ENCODE data around the gene WNT16.

- TF ChIP-seq CTCF (IDR thresholded peaks at IDR 0.05) (no peak), POLR2AphosphoS5 (IDR thresholded peaks at IDR 0.05; ENCODE audit: low read depth, low read length) (no peak), SIN3A (IDR thresholded peaks at IDR 0.05; ENCODE audit: borderline replicate concordance, insufficient read depth, low read depth, low read length) (no peak), REST (IDR thresholded peaks at IDR 0.05; ENCODE audit: insufficient read depth in 1 of 2, low read depth in 2 of 2, low read length in 1 of 2) (no peak), TCF7L2 (IDR thresholded peaks at IDR 0.05; ENCODE audit: low read depth, low read length) (no peak)
Observed at GRCh38 chr7:121301446-121302213, 27.2 kb upstream of the WNT16 start.
